HCT116 (cell line): ENCODE measurements around the gene GGA1. TPM values are rescaled to one million over a fixed set of nuclear protein-coding genes. Genes with fewer than 3 reads are reported as not detected.

Source experiments
- ATAC-seq: fragments of 200-7000 bp; cut with Tn5 transposase; 2 replicates; pipeline ENCODE4 v1.9.1; 2020; ENCODE audit warnings: mild to moderate bottlenecking, moderate library complexity
- BruUV-seq: library from RNA; stranded (reverse); fragments of 400-500 nt; replicated peaks from 2 replicates; lab custom pipeline; 2021; lab: Mats Ljungman, UMichigan
- CTCF ChIA-PET: fragments of 300-600 bp; sonication (Branson Sonifier 250); formaldehyde crosslinking; loops from one replicate; lab custom pipeline; 2021; ENCODE audit warnings: antibody characterized with exemption; lab: Charles Lee
- POLR2A ChIA-PET: fragments of 300-600, 350-600 bp; sonication (Branson Sonifier 250); formaldehyde crosslinking; loops from one replicate; lab custom pipeline; 2021; ENCODE audit warnings: antibody characterized with exemption; lab: Charles Lee
- RAD21 ChIA-PET, 2 experiments: fragments of 300-600 bp; sonication (Branson Sonifier 250); formaldehyde crosslinking; loops; one replicate each; lab custom pipeline; 2023; ENCODE audit warnings: low total read pairs in 2 of 2; ENCODE audit not compliant: uncharacterized antibody in 2 of 2, unreplicated experiment in 2 of 2, low non-redundant PET in 1 of 2; lab: Charles Lee
- DNase-seq: peaks from one replicate; pipeline ENCODE4 v3.0.0-alpha.2; 2010; ENCODE audit warnings: low read depth, low spot score
- H2AFZ ChIP-seq: fragments of 200-600 bp; shearing (Covaris generic), sonication (generic); 2 replicates; pipeline ENCODE4 v1.6.1; 2017; ENCODE audit warnings: low read depth, mixed run types, mixed read lengths, antibody characterized with exemption, low read length; ENCODE audit not compliant: poor library complexity, severe bottlenecking
- H3K27ac ChIP-seq: 2 replicates; pipeline ENCODE4 v1.5.1; 2012; ENCODE audit warnings: low read depth, low read length
- H3K27me3 ChIP-seq: fragments of 200-600 bp; sonication (generic); 2 replicates; pipeline ENCODE4 v1.6.1; 2016; ENCODE audit warnings: mixed run types, low read length, mixed read lengths; ENCODE audit not compliant: insufficient read depth
- H3K36me3 ChIP-seq, 2 experiments: fragments of 200-500 bp in 1 of 2; fragments of 200-600 bp in 1 of 2; sonication (Bioruptor generic) in 1 of 2; sonication (generic) in 1 of 2; 2 replicates each; pipeline versions ENCODE4 v1.5.1 to v1.6.1; 2014 to 2016; ENCODE audit warnings: low read length in 2 of 2, inconsistent platforms in 1 of 2, mixed read lengths in 1 of 2, mixed run types in 1 of 2; ENCODE audit not compliant: insufficient read depth in 2 of 2, control insufficient read depth in 1 of 2
- H3K4me1 ChIP-seq, 2 experiments: fragments of 200-600 bp in 1 of 2; sonication (generic) in 1 of 2; 2 replicates each; pipeline versions ENCODE4 v1.5.1 to v1.6.1; 2012 to 2017; ENCODE audit warnings: low read length in 2 of 2, inconsistent platforms in 1 of 2, mild to moderate bottlenecking in 1 of 2, mixed read lengths in 1 of 2, mixed run types in 1 of 2, moderate library complexity in 1 of 2; ENCODE audit not compliant: insufficient read depth in 2 of 2, control insufficient read depth in 1 of 2
- H3K4me2 ChIP-seq: fragments of 200-600 bp; sonication (generic); 2 replicates; pipeline ENCODE4 v1.6.1; 2017; ENCODE audit warnings: mixed run types, low read length, mixed read lengths
- H3K4me3 ChIP-seq, 2 experiments: fragments of 200-600 bp in 1 of 2; sonication (generic) in 1 of 2; replicated peaks in 1 of 2; 2 replicates each; pipeline ENCODE4 v1.5.1; 2011 to 2016; ENCODE audit warnings: low read length in 2 of 2, control low read depth in 1 of 2, low read depth in 1 of 2, mild to moderate bottlenecking in 1 of 2, mixed read lengths in 1 of 2, mixed run types in 1 of 2
- H3K79me2 ChIP-seq: fragments of 200-600 bp; sonication (generic); 2 replicates; pipeline ENCODE4 v1.6.1; 2017; ENCODE audit warnings: mild to moderate bottlenecking, mixed run types, low read length, moderate library complexity, mixed read lengths; ENCODE audit not compliant: insufficient read depth
- H3K9ac ChIP-seq: fragments of 200-600 bp; sonication (generic); 2 replicates; pipeline ENCODE4 v1.6.1; 2016; ENCODE audit warnings: low read length, mixed read lengths
- H3K9me2 ChIP-seq: fragments of 200-600 bp; sonication (generic), shearing (Covaris generic); 2 replicates; pipeline ENCODE4 v1.6.1; 2017; ENCODE audit warnings: mixed run types, mild to moderate bottlenecking, moderate library complexity; ENCODE audit not compliant: insufficient read depth
- H3K9me3 ChIP-seq, 2 experiments: fragments of 200-500 bp in 1 of 2; fragments of 200-600 bp in 1 of 2; sonication (Bioruptor generic) in 1 of 2; sonication (generic) in 1 of 2; 2 replicates each; pipeline ENCODE4 v1.6.1; 2014 to 2017; ENCODE audit warnings: low read length in 2 of 2, mixed read lengths in 2 of 2, inconsistent platforms in 1 of 2, low read depth in 1 of 2, mild to moderate bottlenecking in 1 of 2, mixed run types in 1 of 2, moderate library complexity in 1 of 2; ENCODE audit not compliant: control insufficient read depth in 1 of 2, insufficient read depth in 1 of 2
- H4K20me1 ChIP-seq: fragments of 200-600 bp; sonication (generic), shearing (Covaris generic); 2 replicates; pipeline ENCODE4 v1.6.1; 2017; ENCODE audit warnings: mixed run types, mild to moderate bottlenecking, moderate library complexity; ENCODE audit not compliant: insufficient read depth
- ELF1 ChIP-seq: IDR thresholded peaks from 2 replicates; pipeline ENCODE4 v1.6.1; 2012; ENCODE audit warnings: low read depth, borderline replicate concordance
- EZH2phosphoT487 ChIP-seq: fragments of 200-600 bp; IDR thresholded peaks from 2 replicates; pipeline ENCODE4 v1.6.1; 2018; ENCODE audit warnings: antibody characterized with exemption, borderline replicate concordance
- FOSL1 ChIP-seq: IDR thresholded peaks from 2 replicates; pipeline ENCODE4 v1.6.1; 2012; ENCODE audit warnings: low read depth
- POLR2AphosphoS5 ChIP-seq: IDR thresholded peaks from 2 replicates; pipeline ENCODE4 v1.6.1; 2011; ENCODE audit warnings: mild to moderate bottlenecking, low read depth, low read length, moderate library complexity
- RAD21 ChIP-seq: IDR thresholded peaks from 2 replicates; pipeline ENCODE4 v1.6.1; 2012; ENCODE audit warnings: low read depth, mild to moderate bottlenecking
- SIN3A ChIP-seq: IDR thresholded peaks from 2 replicates; pipeline ENCODE4 v1.6.1; 2012; ENCODE audit warnings: low read depth
- SP1 ChIP-seq: IDR thresholded peaks from 2 replicates; pipeline ENCODE4 v1.6.1; 2012; ENCODE audit warnings: low read depth
- TCF7L2 ChIP-seq: IDR thresholded peaks from 2 replicates; pipeline ENCODE4 v1.7.0; 2011; ENCODE audit warnings: borderline replicate concordance, inconsistent platforms; ENCODE audit not compliant: insufficient read depth, insufficient read length; ENCODE audit errors: extremely low read depth
- intact Hi-C: fragments of 100-400 bp; cut with micrococcal nuclease; formaldehyde crosslinking; loops from 2 replicates; pipeline ENCODE4 v1.10.0; 2022
- total RNA-seq: library from RNA; stranded (reverse); gene quantifications from one replicate; pipeline ENCODE4 v1.2.1, GENCODE V29; 2021; ENCODE audit not compliant: unreplicated experiment
- TF ChIP-seq, protein P1 (sequence below): IDR thresholded peaks from 2 replicates; pipeline ENCODE4 v1.6.1; 2012

Gene GGA1
- total RNA-seq, 1 experiment from 2014 or later, result 89.8 TPM

DNA sequence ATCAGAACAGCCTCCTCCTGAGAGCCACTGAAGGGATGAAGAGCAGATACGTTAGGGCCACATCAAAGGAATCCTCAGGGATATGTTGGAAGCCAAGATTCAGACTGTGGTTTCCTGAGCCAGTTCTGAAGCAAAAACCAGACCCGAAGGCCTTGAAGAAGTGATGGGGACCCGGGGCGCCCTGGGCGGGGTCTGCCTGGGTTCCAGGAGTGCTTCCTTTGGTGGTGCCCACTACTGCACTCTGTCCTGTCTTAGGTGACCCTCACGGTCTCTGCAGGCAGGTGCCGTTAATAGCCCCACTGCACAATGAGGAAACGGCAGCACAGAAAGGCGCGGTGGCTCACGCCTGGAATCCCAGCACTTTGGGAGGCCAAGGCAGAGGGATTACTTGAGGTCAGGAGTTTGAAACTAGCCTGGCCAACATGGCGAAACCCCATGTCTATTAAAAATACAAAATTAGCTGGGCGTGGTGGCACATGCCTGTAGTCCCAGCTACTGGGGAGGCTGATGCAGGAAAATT is 18.0 kb downstream of the GGA1 start:
- H3K9me2 ChIP-seq, result no peaks in the 10 kb centered on the region
- intact Hi-C loops, result no loop called here
- POLR2A ChIA-PET, result no interaction called here
- H3K9ac ChIP-seq, result no peak overlapping the region
- H3K36me3 ChIP-seq, result peaks cover 7 to 13% of the 10 kb centered on the region in 2 experiments; a peak in 3 of 4 replicates
- CTCF ChIA-PET, result interaction anchor here (1.5 kb wide), 1 partner anchor 17 kb away, joined by 7 read pairs; no protein-coding TSS in a partner anchor
- H3K9me3 ChIP-seq, result no peaks in the 10 kb centered on the region
- no peak overlapping the region for H3K27ac ChIP-seq
- H3K4me1 ChIP-seq, result no peaks in the 10 kb centered on the region; a peak in 1 of 4 replicates
- no peaks in the 10 kb centered on the region for H3K79me2 ChIP-seq
- ATAC-seq, result no peak
- H3K27me3 ChIP-seq, result no peaks in the 10 kb centered on the region
- H3K4me3 ChIP-seq, result no peak overlapping the region
- DNase-seq, result no peak
- RAD21 ChIA-PET, result no interaction called here
- TF ChIP-seq RAD21, result no peak
- no peak for TF ChIP-seq TCF7L2
- no peak for TF ChIP-seq POLR2AphosphoS5
- no peak for TF ChIP-seq SP1
- no peak for TF ChIP-seq SIN3A
- H2AFZ ChIP-seq, result no peak overlapping the region
- H4K20me1 ChIP-seq, result no peaks in the 10 kb centered on the region
- H3K4me2 ChIP-seq, result no peak overlapping the region
- BruUV-seq, result no TSS peak

DNA sequence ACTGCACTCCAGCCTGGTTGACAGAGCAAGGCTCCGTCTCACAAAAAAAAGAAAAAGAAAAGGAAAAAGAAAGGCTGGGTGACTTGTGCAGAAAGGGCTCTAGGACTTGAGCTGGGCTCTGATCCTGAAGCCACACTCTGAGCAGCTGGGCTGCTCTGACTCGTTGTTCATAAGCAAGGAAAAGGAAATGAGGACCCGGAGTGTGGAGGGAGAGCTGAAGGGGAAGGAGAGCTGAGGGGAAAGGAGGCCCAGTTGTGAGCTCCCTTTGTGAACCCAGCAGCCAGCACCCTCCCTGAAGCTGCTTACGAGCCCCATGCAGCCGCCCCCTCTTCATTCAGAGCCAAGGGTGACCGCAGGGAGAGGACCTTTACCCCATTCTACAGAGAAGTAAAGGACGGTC is 18.5 kb downstream of the GGA1 start:
- Histone ChIP-seq H3K79me2 (no peaks in the 10 kb centered on the region), H2AFZ (no peak overlapping the region), H3K4me2 (no peak overlapping the region), H4K20me1 (no peaks in the 10 kb centered on the region), H3K4me3 (no peak overlapping the region), H3K9me3 (no peaks in the 10 kb centered on the region), H3K9ac (no peak overlapping the region), H3K27me3 (no peaks in the 10 kb centered on the region), H3K27ac (no peak overlapping the region), H3K4me1 (no peaks in the 10 kb centered on the region; a peak in 1 of 4 replicates), H3K36me3 (peaks cover 7 to 13% of the 10 kb centered on the region in 2 experiments; a peak in 3 of 4 replicates), H3K9me2 (no peaks in the 10 kb centered on the region)
- ATAC-seq (no peak), DNase-seq (no peak)
- ChIA-PET POLR2A (no interaction called here), RAD21 (no interaction called here), CTCF (interaction anchor here (1.5 kb wide), 1 partner anchor 16 kb away, joined by 7 read pairs; no protein-coding TSS in a partner anchor)
- TF ChIP-seq RAD21 (no peak), POLR2AphosphoS5 (no peak), FOSL1 (no peak), EZH2phosphoT487 (no peak), TCF7L2 (no peak), SIN3A (no peak), ELF1 (no peak)
- TF ChIP-seq, protein P1, sequence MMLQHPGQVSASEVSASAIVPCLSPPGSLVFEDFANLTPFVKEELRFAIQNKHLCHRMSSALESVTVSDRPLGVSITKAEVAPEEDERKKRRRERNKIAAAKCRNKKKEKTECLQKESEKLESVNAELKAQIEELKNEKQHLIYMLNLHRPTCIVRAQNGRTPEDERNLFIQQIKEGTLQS, result no peak
- intact Hi-C loops, result no loop called here
- no TSS peak for BruUV-seq
